ENCODE measurements around the gene SEPTIN7.

SEPTIN7 gene

GRCh38 chr7:35820858-35821257, 20.0 kb downstream of the SEPTIN7 start:
- no peak overlapping the region for H2AK5ac ChIP-seq (ENCODE audit: low read length)
- no peak overlapping the region for H4K8ac ChIP-seq (ENCODE audit: low read depth, low read length)
- no peaks in the 10 kb centered on the region for H3K9me3 ChIP-seq (ENCODE audit: insufficient read depth, low read depth, low read length)
- H4K91ac ChIP-seq (ENCODE audit: low read depth, low read length), result no peak overlapping the region
- no CpG with 5 or more reads among the region's 1 CpG for WGBS (ENCODE audit: extremely low coverage, insufficient coverage, insufficient read length)
- H4K12ac ChIP-seq (ENCODE audit: low read depth, low read length), result no peak overlapping the region
- H2BK120ac ChIP-seq (ENCODE audit: insufficient read depth, low read length, poor library complexity), result no peak overlapping the region
- no peak overlapping the region for H3K27ac ChIP-seq (ENCODE audit: low read depth, low read length)
- H3K27me3 ChIP-seq (ENCODE audit: insufficient read depth, low read length), result no peaks in the 10 kb centered on the region
- no peak overlapping the region for H3K4me2 ChIP-seq (ENCODE audit: low read length)
- no peak overlapping the region for H3K9ac ChIP-seq (ENCODE audit: low read length)
- no peak for DNase-seq
- no peaks in the 10 kb centered on the region for H3K79me1 ChIP-seq (ENCODE audit: low read length)
- no peak overlapping the region for H3K4ac ChIP-seq (ENCODE audit: low read depth, low read length)
- no peak overlapping the region for H3K18ac ChIP-seq (ENCODE audit: low read length)
- no peak overlapping the region for H2BK5ac ChIP-seq (ENCODE audit: low read depth, low read length, poor library complexity)
- peaks cover 7% of the 10 kb centered on the region for H3K79me2 ChIP-seq (ENCODE audit: control insufficient read depth, insufficient read depth, low read length, poor library complexity)
- H3K4me1 ChIP-seq (ENCODE audit: control insufficient read depth in 1 of 2, insufficient read depth in 2 of 2, low read length in 2 of 2), result peaks cover 0 to 2% of the 10 kb centered on the region in 2 experiments
- H2AFZ ChIP-seq (ENCODE audit: insufficient read depth, low read length, poor library complexity), result no peak overlapping the region
- H3K14ac ChIP-seq (ENCODE audit: low read length), result no peak overlapping the region
- no peaks in the 10 kb centered on the region for H3K36me3 ChIP-seq (ENCODE audit: control insufficient read depth in 1 of 2, insufficient read depth in 2 of 2, low read length in 2 of 2)
- no peak overlapping the region for H2BK12ac ChIP-seq (ENCODE audit: low read length)
- H3K23ac ChIP-seq (ENCODE audit: low read length), result no peak overlapping the region
- no peak overlapping the region for H3K4me3 ChIP-seq (ENCODE audit: low read depth, low read length)

GRCh38 chr7:35823440-35823839, 22.6 kb downstream of the SEPTIN7 start:
- no CpG with 5 or more reads among the region's 3 CpGs for WGBS (ENCODE audit: extremely low coverage, insufficient coverage, insufficient read length)
- Histone ChIP-seq H3K18ac (ENCODE audit: low read length) (no peak overlapping the region), H3K4me3 (ENCODE audit: low read depth, low read length) (no peak overlapping the region), H3K79me2 (ENCODE audit: control insufficient read depth, insufficient read depth, low read length, poor library complexity) (peaks cover 10% of the 10 kb centered on the region), H3K9me3 (ENCODE audit: insufficient read depth, low read depth, low read length) (no peaks in the 10 kb centered on the region), H4K12ac (ENCODE audit: low read depth, low read length) (no peak overlapping the region), H3K4ac (ENCODE audit: low read depth, low read length) (peak overlapping the region; percentile 55), H3K9ac (ENCODE audit: low read length) (no peak overlapping the region), H3K23ac (ENCODE audit: low read length) (no peak overlapping the region), H3K79me1 (ENCODE audit: low read length) (no peaks in the 10 kb centered on the region), H2BK120ac (ENCODE audit: insufficient read depth, low read length, poor library complexity) (no peak overlapping the region), H3K4me1 (ENCODE audit: control insufficient read depth in 1 of 2, insufficient read depth in 2 of 2, low read length in 2 of 2) (peaks cover 1 to 5% of the 10 kb centered on the region in 2 experiments), H2AFZ (ENCODE audit: insufficient read depth, low read length, poor library complexity) (no peak overlapping the region), H3K4me2 (ENCODE audit: low read length) (no peak overlapping the region), H3K27ac (ENCODE audit: low read depth, low read length) (no peak overlapping the region), H2BK5ac (ENCODE audit: low read depth, low read length, poor library complexity) (no peak overlapping the region), H3K14ac (ENCODE audit: low read length) (no peak overlapping the region), H3K36me3 (ENCODE audit: control insufficient read depth in 1 of 2, insufficient read depth in 2 of 2, low read length in 2 of 2) (no peaks in the 10 kb centered on the region), H4K91ac (ENCODE audit: low read depth, low read length) (no peak overlapping the region), H4K8ac (ENCODE audit: low read depth, low read length) (no peak overlapping the region), H2BK12ac (ENCODE audit: low read length) (no peak overlapping the region), H3K27me3 (ENCODE audit: insufficient read depth, low read length) (no peaks in the 10 kb centered on the region), H2AK5ac (ENCODE audit: low read length) (no peak overlapping the region)
- no peak for DNase-seq

GRCh38 chr7:35825974-35826373, 25.1 kb downstream of the SEPTIN7 start:
- Histone ChIP-seq H4K91ac (ENCODE audit: low read depth, low read length) (no peak overlapping the region), H3K79me1 (ENCODE audit: low read length) (peaks cover 4% of the 10 kb centered on the region), H2BK5ac (ENCODE audit: low read depth, low read length, poor library complexity) (no peak overlapping the region), H2AFZ (ENCODE audit: insufficient read depth, low read length, poor library complexity) (no peak overlapping the region), H3K4ac (ENCODE audit: low read depth, low read length) (no peak overlapping the region), H3K4me1 (ENCODE audit: control insufficient read depth in 1 of 2, insufficient read depth in 2 of 2, low read length in 2 of 2) (peaks cover 6 to 10% of the 10 kb centered on the region in 2 experiments), H3K4me2 (ENCODE audit: low read length) (no peak overlapping the region), H4K8ac (ENCODE audit: low read depth, low read length) (no peak overlapping the region), H2BK12ac (ENCODE audit: low read length) (no peak overlapping the region), H3K27ac (ENCODE audit: low read depth, low read length) (no peak overlapping the region), H3K18ac (ENCODE audit: low read length) (no peak overlapping the region), H2BK120ac (ENCODE audit: insufficient read depth, low read length, poor library complexity) (no peak overlapping the region), H4K12ac (ENCODE audit: low read depth, low read length) (no peak overlapping the region), H3K14ac (ENCODE audit: low read length) (no peak overlapping the region), H3K36me3 (ENCODE audit: control insufficient read depth in 1 of 2, insufficient read depth in 2 of 2, low read length in 2 of 2) (no peaks in the 10 kb centered on the region), H2AK5ac (ENCODE audit: low read length) (no peak overlapping the region), H3K23ac (ENCODE audit: low read length) (no peak overlapping the region), H3K9ac (ENCODE audit: low read length) (no peak overlapping the region), H3K27me3 (ENCODE audit: insufficient read depth, low read length) (no peaks in the 10 kb centered on the region), H3K79me2 (ENCODE audit: control insufficient read depth, insufficient read depth, low read length, poor library complexity) (peaks cover 16% of the 10 kb centered on the region), H3K4me3 (ENCODE audit: low read depth, low read length) (no peak overlapping the region), H3K9me3 (ENCODE audit: insufficient read depth, low read depth, low read length) (no peaks in the 10 kb centered on the region)
- peak in 1 of 2 donors; percentile 68 for DNase-seq
- WGBS (ENCODE audit: extremely low coverage, insufficient coverage, insufficient read length), result no CpG with 5 or more reads among the region's 1 CpG

- no peak overlapping the region for H3K4me3 ChIP-seq (ENCODE audit: low read depth, low read length)
- H2AK5ac ChIP-seq (ENCODE audit: low read length), result no peak overlapping the region
- no peak overlapping the region for H4K91ac ChIP-seq (ENCODE audit: low read depth, low read length)
- H3K4me1 ChIP-seq (ENCODE audit: control insufficient read depth in 1 of 2, insufficient read depth in 2 of 2, low read length in 2 of 2), result peaks cover 6 to 10% of the 10 kb centered on the region in 2 experiments
- no peak overlapping the region for H3K4me2 ChIP-seq (ENCODE audit: low read length)
- peaks cover 16% of the 10 kb centered on the region for H3K79me2 ChIP-seq (ENCODE audit: control insufficient read depth, insufficient read depth, low read length, poor library complexity)
- H2BK120ac ChIP-seq (ENCODE audit: insufficient read depth, low read length, poor library complexity), result no peak overlapping the region
- no CpG with 5 or more reads among the region's 4 CpGs for WGBS (ENCODE audit: extremely low coverage, insufficient coverage, insufficient read length)
- H3K18ac ChIP-seq (ENCODE audit: low read length), result no peak overlapping the region
- H3K14ac ChIP-seq (ENCODE audit: low read length), result no peak overlapping the region
- H4K12ac ChIP-seq (ENCODE audit: low read depth, low read length), result no peak overlapping the region
- no peak overlapping the region for H3K4ac ChIP-seq (ENCODE audit: low read depth, low read length)
- H4K8ac ChIP-seq (ENCODE audit: low read depth, low read length), result no peak overlapping the region
- H2BK5ac ChIP-seq (ENCODE audit: low read depth, low read length, poor library complexity), result no peak overlapping the region
- H3K9me3 ChIP-seq (ENCODE audit: insufficient read depth, low read depth, low read length), result no peaks in the 10 kb centered on the region
- H3K27me3 ChIP-seq (ENCODE audit: insufficient read depth, low read length), result no peaks in the 10 kb centered on the region
- no peak overlapping the region for H3K9ac ChIP-seq (ENCODE audit: low read length)
- no peaks in the 10 kb centered on the region for H3K36me3 ChIP-seq (ENCODE audit: control insufficient read depth in 1 of 2, insufficient read depth in 2 of 2, low read length in 2 of 2)
- H2AFZ ChIP-seq (ENCODE audit: insufficient read depth, low read length, poor library complexity), result no peak overlapping the region
- H3K79me1 ChIP-seq (ENCODE audit: low read length), result peaks cover 4% of the 10 kb centered on the region
- no peak overlapping the region for H2BK12ac ChIP-seq (ENCODE audit: low read length)
- no peak overlapping the region for H3K23ac ChIP-seq (ENCODE audit: low read length)
- H3K27ac ChIP-seq (ENCODE audit: low read depth, low read length), result no peak overlapping the region
- peak in 1 of 2 donors; percentile 58 for DNase-seq
Observed at GRCh38 chr7:35826751-35827150, 25.9 kb downstream of the SEPTIN7 start.
